Anterior cingulate cortex (tissue), 58 donors: ENCODE data around the gene TMEM130.
"Not testable (repeated sequence)": the region's sequence is repeated elsewhere in the genome, so short reads cannot be mapped to it uniquely, and the experiment has no call there.

Experiments
- DNase-seq, 58 donors: peaks; one replicate each; lab custom pipeline; 2025; lab: John Stamatoyannopoulos, UW

TMEM130 gene

DNA sequence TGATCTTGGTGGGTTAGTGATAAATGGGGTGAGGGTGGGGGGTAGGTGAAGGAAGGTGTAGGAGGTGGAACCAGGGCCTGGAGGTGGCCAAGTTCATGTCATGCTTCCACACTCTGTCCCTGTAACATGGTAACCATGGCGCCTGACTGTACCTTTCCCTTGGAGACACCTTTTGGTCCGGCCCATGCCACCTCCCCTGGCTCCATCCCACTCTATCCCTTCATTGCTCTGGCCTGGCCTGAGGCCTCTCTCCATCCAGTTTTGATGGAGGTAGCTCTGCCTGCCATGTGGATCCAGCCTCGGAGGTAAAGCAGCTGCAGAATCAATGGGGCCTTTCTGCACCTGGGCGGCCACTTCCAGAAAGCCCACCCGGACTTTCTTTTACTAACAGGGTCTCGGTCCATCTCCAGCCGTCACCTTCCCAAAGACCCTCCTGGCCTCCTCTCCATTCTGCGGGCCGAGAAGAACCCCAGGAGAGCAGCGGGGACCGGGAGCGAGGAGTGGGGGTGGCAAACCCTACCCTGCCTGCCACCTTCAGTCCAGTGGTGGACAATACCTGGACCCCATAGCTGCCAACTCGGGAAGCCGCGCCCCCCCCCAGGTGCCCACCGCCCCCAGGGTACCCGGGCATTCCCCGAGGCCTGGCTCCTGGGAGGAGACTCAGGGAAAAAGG, 8.0 kb upstream of the TMEM130 start:
- DNase-seq = peak in 1 of 58 donors; percentile 54

GRCh38 chr7:98877146-98877545, 7.3 kb upstream of the TMEM130 start:
- no peak for DNase-seq

DNA sequence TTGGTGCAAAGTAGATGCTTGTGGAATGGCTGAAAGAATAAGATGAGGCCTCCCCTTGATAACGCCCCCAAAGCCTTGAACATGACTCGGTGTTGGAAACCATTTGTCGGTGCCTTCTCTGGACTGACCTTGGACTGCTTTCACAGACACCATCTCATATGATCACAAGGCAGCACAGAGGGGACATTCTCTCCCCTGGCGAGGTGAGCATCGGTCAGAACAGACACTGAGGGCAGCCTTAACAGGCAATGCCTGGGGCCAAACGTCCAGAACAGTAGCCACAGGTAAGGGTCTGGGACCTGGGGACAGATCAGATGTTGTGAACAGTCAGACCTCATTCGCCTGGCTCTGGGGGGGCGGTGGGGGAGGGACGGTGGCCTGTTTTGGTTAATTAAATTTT, 5.7 kb upstream of the TMEM130 start:
- DNase-seq = no peak

DNA sequence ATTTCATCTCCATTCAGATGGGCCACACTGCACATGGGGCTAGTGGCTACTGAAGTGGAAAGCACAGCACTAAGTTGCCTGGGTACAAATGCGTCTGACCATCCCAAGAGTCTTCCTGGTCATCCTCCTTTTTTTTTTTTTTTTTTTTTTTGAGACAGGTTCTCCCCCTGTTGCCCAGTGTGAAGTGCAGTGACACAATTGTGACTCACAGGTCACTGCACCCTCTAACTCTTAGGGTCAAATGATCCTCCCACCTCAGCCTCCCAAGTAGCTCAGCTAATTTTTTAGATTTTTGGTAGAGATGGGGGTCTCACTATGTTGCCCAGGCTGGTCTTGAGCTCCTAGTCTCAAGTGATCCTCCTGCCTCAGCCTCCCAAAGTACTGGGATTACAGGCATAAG, 5.1 kb upstream of the TMEM130 start:
- DNase-seq = no peak

DNA sequence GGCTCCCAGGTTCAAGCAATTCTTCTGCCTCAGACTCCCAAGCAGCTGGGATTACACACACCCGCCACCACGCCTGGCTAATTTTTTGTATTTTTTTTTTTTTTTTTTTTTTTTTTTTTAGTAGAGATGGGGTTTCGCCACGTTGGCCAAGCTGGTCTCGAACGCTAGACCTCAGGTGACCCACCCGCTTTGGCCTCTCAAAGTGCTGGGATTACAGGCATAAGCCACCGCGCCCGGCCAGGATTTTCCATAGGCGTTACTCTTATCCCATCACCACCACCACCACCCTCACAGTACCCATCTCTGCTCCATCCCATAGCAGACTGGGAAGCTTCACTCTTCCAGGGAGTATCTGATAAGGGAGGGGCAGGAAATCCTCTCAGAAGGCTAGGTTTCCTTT, 3.8 kb upstream of the TMEM130 start:
- DNase-seq = not testable (repeated sequence)

DNA sequence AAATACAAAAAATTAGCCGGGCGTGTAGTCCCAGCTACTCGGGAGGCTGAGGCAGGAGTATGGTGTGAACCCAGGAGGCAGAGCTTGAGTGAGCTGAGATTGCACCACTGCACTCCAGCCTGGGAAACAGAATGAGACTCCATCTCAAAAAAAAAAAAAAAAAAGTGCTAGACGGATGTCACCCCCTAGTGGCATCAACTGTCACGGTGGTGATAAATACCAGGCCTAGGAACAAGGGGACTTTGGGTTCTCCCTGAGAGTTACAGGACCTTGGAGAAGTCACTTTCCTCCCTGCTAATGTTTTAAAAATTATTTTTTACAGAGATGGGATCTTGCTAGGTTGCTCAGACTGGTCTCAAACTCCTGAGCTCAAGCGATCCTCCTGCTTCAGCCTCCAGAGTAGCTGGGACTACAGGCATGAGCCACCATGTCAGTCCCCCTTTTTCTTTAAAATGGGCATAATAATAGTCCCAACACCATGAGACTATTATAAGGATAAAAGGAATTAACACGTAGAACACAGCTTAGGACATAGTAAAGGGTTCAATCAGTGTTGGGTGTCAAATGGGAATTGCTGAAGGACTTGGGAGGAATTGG, 2.6 kb upstream of the TMEM130 start:
- DNase-seq = no peak

GRCh38 chr7:98870807-98871491, 1.1 kb upstream of the TMEM130 start:
- no peak for DNase-seq

DNA sequence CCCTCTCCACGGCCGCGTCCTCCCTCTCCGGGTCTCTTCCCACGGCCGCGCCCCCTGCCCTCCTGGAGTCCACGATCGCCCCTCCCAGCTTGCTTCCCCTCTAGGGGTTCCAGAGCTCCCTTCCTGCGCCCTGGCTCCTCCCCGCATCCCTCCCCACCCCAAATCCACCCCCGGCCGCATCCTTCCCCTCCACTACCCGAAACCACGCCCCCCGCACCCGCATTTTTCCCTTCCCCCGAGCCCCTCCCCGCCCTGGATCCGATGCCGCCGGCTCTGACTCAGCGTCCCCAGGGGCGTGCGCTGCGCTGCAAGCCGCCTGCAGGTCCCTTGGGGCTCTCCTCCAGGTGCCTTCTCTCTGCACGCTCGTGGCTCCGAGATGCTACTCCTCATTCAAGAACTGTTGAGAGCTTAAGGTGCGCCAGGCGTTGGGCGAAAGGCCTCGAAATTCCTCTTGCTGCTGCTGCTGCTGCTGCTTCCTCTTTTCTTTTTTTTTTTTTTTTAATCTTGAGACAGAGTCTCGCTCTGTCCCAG, 372 bp upstream of the TMEM130 start:
- DNase-seq = peak in 55 of 58 donors; percentile 13 to 88 (median 60)

GRCh38 chr7:98869027-98869596, 702 bp downstream of the TMEM130 start:
- DNase-seq = peak in 10 of 58 donors; percentile 6 to 56 (median 40)

DNA sequence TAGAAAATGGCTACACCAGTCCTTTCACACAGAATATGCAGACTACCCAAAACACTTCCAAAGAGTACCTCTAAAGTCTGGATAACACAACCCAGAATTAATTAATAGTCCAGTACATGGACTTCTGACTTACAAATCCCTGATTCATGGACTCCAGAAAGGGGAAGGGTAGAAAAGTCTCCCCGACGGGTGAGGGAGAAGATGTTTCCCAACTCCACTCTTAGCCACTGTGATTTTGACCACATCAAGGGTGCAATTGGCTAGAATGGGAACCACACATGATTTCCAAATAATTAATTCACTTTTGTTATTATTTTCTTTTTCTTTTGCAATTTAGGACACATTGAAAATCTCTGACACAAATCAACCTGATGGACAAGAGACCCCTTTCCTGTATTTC, 1.4 kb downstream of the TMEM130 start:
- no peak for DNase-seq

GRCh38 chr7:98866765-98867164, 3.0 kb downstream of the TMEM130 start:
- DNase-seq = no peak

DNA sequence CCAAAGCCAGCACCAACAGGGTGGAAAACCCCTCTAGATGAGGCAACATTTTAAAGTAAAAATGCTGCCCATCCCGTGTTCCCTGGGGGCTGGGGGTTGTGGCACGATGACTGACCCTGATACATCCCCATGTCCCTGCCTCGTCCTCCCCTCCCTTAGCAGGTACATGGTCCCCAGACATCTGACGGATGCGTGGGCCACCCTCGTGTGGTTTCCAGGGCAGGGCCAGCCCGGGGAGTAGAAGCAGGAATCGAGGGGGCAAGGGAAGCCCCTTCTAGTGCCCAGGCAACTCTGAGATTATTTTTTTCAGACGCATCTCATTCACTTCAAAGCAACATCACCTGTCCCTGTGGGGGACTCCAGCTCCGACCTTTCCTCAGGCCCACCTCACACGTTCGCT, 3.5 kb downstream of the TMEM130 start:
- DNase-seq = no peak

DNA sequence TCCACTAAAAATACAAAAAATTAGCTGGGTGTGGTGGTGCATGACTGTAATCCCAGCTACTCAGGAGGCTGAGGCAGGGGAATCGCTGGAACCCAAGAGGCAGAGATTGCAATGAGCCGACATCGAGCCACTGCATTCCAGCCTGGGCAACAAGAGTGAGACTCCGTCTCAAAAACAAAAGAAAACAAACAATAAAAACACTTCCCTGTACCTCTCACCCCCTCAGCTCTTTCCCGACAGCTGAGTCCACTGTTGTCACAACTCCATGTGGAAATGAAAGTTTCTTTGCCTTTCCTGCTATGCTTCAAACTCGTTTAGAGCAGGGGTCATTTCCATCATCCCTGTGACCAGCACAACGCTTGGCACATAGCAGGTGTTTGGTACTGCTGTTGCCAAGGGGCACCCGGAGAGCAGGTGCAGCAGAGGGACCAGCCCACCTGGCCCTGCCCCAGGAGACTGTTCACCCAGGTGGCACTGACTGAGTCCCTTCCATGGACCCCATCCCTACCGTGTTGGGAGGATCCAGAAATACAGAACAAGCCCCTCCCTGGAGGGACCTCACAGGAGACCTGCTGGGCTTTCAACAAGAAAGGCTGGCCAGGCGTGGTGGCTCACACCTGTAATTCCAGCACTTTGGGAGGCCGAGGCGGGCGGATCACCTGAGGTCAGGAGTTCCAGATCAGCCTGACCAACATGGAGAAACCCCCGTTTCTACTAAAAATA, 4.9 kb downstream of the TMEM130 start:
- no peak for DNase-seq

DNA sequence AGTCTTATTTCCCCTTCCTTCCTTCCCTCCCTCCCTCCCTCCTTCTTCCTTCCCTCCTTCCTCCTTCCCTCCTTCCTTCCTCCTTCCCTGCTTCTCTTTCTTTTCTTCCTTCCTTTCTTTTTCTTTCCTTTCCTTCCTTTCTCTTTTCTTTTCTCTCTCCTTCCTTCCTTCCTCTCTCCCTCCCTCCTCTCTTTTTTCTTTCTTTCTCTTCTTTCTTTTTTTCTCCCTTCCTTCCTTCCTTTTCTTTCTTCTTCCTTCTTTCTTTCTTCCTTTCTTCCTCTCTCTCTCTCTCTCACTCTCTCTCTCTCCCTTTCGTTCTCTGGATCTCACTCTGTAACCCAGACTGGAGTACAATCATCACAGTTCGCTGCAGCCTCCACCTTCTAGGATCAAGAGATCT, 6.2 kb downstream of the TMEM130 start:
- no peak for DNase-seq

DNA sequence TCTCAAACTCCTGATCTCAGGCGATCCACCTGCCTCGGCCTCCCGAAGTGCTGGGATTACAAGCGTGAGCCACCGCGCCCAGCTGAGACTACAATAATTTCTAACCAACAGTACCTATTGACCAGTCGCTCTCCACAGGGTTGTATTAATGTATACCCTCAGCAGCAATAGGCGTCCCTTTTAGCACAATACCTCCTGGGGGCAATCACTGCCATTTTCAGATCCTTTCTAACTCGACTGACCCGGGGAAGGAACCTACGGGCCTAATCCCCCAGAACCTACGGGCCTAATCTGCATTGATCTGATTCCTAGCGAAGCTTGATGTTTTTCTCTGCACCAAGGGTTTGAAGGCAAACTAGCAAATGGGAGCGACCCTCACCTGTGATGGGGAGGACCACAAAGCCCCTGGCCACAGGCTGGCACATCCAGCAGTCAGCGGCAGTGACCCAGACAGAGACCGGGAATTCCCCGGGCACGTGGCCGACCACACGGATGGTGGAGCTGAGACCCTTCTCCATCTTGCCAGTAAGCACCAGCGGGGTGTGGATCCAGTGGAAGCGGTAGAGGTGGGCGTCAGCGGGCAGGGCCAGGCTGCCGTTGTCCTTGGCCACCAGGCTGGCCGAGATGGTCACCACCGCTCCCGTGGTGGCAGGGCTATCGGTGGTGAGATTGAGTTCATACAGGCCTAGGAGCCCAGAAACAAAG, 6.9 kb downstream of the TMEM130 start:
- DNase-seq = no peak

GRCh38 chr7:98862203-98862602, 7.6 kb downstream of the TMEM130 start:
- no peak for DNase-seq

DNA sequence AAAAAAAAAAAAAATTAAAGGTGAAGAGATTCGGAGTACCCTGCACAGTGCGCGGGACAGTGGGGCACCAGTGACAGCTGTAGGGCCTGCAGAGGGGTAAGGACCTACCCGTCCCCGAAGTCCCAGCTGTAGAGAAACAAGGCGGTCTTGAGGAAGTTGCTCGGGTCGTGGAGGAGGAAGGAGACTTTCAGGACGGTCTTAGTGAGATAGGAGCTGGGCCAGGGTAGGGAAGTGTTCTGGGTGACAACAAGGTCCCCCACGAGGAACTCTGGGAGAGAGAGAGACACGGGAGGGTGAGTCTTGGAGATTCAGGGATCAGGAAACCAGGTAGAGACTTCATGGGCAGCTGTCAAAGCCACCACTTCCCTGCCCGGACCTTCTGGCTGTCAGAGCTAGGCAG, 9.7 kb downstream of the TMEM130 start:
- DNase-seq = no peak

GRCh38 chr7:98855610-98856422, 14.0 kb downstream of the TMEM130 start:
- DNase-seq = no peak

DNA sequence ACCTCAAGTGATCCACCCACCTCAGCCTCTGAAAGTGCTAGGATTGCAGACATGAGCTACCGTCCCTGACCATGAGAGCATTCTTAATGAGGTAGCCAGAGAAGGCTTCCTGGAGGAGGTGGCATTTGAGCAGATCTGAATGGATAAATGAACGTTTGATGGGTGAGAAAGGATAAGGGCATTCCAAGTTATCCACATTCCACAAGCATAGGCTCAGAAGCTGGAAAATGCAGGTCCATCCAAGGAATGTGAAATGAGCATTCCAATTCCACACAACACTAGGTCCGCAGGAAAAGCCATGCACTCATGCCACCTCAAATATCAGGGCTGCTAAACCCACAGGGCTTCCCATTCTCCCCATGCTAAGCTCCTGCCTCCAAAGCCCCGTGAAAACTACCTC, 17.0 kb downstream of the TMEM130 start:
- no peak for DNase-seq
